A549 treated with DMSO at 1 μM for 4 hours (cell line): ENCODE results near the gene C2CD2L. TPM values are rescaled to one million over a fixed set of nuclear protein-coding genes. Genes with fewer than 3 reads are reported as not detected.

ENCODE experiments used
- total RNA-seq: library from RNA; stranded (reverse); fragments of 200-300 nt; extraction: Qiagen RNA extraction; gene quantifications from 5 replicates; pipeline ENCODE4 v1.2.3, GENCODE V29; 2022; ENCODE audit warnings: low read depth

C2CD2L gene
- 5.2 to 7.0 TPM (median 6.6 TPM) in 5 replicates for total RNA-seq

DNA sequence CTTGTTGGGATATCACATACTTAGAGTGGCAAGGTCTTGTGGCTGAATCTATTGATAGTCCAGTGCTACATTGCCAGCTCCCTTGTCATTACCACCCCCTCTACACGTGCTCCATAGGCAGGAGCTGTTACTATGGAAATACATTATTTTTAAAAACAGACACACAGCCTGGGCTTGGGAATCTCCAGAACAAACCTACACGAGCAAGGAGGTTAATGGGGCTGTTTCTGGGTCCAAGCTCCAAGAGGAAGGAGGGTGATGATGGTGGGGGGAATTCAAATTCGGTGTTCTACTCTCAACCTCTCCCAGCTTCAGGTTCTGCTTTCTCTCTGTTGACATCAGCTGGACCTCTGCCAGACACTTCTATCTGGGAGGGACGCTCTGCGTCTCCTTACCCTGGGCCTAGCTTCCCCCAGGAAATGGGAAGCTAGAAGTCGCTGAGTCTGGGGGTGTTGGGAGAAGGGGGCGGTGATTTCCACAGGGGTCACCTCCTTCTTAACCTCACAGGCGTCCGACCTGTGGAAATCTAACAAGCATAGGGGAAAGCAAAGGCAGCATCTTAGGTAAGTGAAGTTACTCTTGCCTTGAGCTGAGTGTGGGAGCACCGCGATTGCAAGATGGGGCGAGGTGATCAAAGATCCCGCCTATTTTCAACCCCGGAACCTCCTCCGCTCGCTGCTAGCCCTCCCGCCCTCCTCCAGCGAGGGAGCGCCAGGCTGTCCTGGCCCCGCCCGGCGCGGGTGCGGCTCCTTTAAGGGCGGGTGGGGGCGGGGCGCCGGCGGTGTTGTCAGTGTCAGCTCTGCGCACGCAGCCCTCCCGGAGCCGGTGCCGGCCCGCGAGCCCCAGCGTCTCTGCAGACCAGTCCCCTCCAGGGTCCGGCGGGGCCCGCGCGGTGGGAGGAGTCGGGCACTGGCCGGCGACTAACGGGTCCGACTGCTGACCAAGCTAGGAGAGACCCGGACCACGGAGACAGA lies at the start of gene C2CD2L:
TSS of gene C2CD2L (plus strand) at position 781 of the 974 bp plus-strand sequence. CDS start 398 bp downstream, outside the sequence.

DNA sequence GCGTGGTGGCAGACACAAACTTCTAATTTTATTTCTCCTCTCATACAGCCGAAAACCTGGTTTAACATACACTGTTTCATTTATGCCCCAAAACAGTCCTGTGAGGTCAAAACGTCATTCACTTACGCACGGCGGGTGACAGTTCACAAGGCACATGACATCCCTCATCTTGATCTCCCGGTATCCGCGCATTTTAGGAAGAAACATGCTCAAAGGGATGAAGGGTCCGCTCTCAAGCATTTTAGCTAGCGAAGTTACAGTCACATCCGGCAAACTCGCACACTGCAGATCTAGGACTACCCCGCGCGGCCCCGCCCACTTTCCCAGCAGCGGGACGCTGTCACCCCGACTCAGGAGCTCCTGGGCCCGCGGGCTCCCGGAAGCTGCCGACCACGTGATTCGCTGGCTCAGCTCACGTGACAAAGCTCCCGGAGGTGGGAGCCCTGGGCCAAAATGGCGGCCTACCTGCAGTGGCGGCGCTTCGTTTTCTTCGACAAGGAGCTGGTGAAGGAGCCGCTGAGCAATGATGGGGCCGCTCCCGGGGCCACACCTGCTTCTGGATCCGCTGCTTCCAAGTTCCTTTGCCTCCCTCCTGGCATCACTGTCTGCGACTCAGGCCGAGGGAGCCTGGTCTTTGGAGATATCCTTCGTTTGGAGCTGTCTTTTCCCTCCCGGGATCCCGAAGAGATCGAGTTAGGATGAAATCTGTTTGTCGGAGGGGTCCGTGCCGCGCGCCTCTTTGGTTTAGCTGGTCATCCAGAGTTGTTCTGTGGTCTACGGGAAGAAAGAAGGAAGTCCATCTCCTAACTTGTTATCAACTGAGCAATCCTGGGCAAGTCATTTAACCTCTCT lies 39.5 kb upstream of the C2CD2L start, which contains the start of gene VPS11:
TSS of gene VPS11 (plus strand) at position 448 of the 852 bp plus-strand sequence. CDS start at position 454, 6 bp downstream.

DNA sequence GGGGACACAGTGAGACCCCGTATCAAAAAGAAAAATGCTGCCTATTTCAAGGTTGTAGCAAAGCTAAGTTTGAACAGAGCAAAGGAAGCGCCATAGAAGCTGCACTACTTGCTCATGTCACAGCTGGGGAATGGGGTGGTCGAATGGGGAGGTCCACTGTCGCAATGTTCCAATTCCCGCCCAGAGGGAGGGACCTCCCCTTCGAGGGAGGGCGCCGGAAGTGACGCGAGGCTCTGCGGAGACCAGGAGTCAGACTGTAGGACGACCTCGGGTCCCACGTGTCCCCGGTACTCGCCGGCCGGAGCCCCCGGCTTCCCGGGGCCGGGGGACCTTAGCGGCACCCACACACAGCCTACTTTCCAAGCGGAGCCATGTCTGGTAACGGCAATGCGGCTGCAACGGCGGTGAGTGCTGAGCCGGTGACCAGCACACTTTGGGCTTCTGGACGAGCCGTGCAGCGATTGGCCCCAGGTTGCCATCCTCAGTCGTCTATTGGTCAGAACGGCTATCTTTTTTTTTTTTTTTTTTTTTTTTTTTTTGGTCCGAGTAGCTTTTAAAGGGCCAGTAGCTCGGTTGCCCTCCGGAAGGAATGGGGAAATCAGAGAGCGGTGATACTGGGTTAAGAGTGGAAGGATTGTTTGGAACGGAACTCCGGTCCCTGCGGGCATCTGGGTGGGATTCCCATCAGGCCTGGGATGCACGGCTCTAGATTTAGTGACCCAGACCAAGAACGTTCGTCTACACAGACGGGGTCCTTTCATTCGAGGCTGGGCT lies 22.3 kb upstream of the C2CD2L start, which contains the start of gene HMBS:
TSS of gene HMBS (plus strand) at position 219 of the 774 bp plus-strand sequence. CDS start at position 372, 153 bp downstream.

DNA sequence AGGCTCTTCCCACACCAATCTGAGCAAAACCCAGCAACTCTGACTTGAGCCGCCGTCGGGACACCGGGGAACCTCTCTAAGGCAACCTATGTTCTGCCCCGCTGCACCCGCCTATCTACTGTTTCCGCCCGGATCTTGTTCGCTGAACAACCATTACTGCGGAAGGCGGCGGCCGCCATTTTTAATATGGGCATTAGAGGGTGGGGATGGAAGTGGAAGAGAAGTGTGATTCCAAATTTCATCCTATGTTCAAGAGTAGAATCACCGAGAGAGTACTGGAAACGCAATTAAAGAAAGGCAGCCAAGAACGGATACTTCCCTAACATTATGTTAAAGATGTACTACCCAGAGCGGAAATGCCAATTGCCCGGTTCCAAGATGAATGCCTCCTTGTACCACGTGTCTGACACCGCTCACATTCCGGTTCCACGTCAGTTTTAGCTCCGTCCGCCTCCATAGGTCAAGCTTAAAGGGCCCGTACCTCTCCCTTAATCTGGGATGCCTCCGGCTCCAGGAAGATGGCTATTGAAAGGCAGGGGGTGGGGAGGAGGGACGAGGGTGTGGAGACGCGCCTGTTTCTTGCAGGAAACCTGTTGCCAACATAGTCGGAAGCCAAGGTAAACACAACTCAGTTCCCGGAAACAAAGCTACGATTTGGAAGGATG lies 5.3 kb upstream of the C2CD2L start, which contains the start of gene DPAGT1:
TSS of gene DPAGT1 (minus strand) at position 95 of the 665 bp plus-strand sequence. CDS start 198 bp downstream, outside the sequence.

DNA sequence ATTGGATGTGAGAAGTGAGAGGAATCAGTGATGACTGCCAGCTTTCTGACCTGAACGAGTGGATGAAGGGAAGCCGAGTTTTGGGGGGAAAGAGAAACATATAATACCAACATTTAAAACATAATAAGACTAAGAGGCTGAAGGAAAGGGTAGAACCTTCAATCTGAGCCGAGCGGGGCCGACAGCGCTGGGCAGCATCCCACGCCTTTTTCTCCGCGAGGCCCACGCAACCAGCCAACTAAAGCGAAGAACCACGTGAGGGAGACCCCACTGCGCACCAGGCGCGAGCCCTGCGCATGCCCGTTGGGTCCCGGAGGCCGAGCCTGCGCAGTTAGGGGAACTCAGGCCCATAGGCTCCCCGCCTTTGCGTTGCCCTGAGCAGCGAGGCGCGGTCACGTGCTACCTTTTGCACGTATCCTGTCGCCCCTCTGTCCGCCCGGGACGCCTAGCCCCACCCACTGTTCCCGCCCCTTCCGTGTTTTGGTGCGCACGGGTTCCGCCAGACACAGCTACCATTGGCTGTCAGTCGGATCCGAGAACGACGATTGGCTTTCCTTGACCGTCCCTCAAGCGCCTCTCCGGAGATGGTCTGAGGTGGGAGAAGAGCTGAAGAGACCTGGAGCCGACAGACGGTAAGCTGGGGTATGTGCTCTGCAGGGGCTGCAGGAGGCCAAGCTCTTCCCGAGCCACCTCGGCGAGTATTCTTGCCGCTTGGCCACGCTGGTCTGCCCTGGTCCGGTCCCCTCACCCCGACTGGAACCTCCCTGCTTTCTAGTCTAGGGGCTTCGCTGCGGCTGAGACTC lies 14.1 kb downstream of the C2CD2L start, which contains the start of gene HINFP:
TSS of gene HINFP (plus strand) at position 573 of the 803 bp plus-strand sequence. CDS start 5,365 bp downstream, outside the sequence.

DNA sequence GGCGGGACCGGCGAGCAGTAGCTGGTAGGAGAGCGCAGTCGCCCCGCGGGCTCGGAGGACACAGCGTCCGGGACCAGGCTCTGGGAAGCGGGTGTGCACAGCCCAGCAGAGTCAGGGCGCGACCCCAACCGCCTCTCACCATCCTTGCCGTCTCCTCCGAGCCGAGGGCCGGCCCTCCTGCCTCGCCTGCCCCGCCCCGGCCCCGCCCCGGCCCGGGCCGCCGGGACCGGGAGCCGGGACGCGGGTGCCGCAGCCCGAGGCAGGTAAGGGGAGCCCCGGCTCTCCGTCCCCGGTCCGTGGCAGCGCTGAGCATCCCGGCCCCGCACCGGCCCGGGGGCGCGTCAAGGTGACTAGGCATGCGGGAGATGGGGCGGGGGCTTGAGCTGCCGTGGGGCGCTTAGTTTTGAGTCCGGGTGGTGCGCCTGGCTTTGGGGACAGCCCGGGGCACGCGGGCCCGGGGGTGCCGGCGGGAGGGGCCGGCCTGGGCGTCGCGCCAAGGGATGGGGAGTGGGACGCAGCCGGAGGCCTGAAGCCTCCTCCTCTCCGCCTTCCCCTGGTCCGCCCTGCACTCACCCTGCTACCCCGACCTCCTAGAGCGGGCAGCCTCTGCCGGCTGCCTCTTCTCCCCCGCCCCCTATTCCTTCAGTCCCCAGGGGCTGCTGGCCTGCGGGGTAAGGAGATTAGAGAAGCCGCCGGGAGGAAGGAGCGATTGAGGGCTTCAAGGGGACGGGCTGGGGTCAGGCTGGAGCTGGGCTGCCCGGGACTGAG lies 42.1 kb downstream of the C2CD2L start, which contains the start of gene ABCG4:
TSS of gene ABCG4 (plus strand) at position 35 of the 768 bp plus-strand sequence. CDS start 914 bp downstream, outside the sequence.

Other genes with a start within 250 kb of the C2CD2L start
- 0.07 to 0.24 TPM (median 0.20 TPM) in 5 replicates for gene CXCR5, start 223.5 kb upstream of the C2CD2L start, total RNA-seq
- gene BCL9L, start 181.4 kb upstream of the C2CD2L start, total RNA-seq, result 86.6 to 141 TPM (median 122 TPM) in 5 replicates
- gene UPK2, start 151.0 kb upstream of the C2CD2L start, total RNA-seq, result 0.53 to 0.94 TPM (median 0.81 TPM) in 5 replicates
- gene FOXR1, start 135.6 kb upstream of the C2CD2L start, total RNA-seq, result not detected in 5 replicates
- gene CENATAC, start 109.2 kb upstream of the C2CD2L start, total RNA-seq, result 10.0 to 18.0 TPM (median 11.3 TPM) in 5 replicates
- gene RPS25, start 89.0 kb upstream of the C2CD2L start, total RNA-seq, result 759 to 1,109 TPM (median 829 TPM) in 5 replicates
- gene TRAPPC4, start 88.6 kb upstream of the C2CD2L start, total RNA-seq, result 57.0 to 64.6 TPM (median 62.7 TPM) in 5 replicates
- gene SLC37A4, start 76.5 kb upstream of the C2CD2L start, total RNA-seq, result 10.3 to 11.8 TPM (median 11.0 TPM) in 5 replicates
- 46.0 to 54.7 TPM (median 51.4 TPM) in 5 replicates for gene HYOU1, start 50.1 kb upstream of the C2CD2L start, total RNA-seq
- 10.7 to 13.6 TPM (median 12.8 TPM) in 5 replicates for gene VPS11, start 39.5 kb upstream of the C2CD2L start, total RNA-seq
- gene HMBS, start 22.5 kb upstream of the C2CD2L start, total RNA-seq, result 45.9 to 53.9 TPM (median 52.6 TPM) in 5 replicates
- gene DPAGT1, start 5.5 kb upstream of the C2CD2L start, total RNA-seq, result 35.9 to 44.7 TPM (median 42.6 TPM) in 5 replicates
- 10.4 to 11.9 TPM (median 10.9 TPM) in 5 replicates for gene HINFP, start 14.2 kb downstream of the C2CD2L start, total RNA-seq
- 0.19 to 0.36 TPM (median 0.25 TPM) in 5 replicates for gene ABCG4, start 41.7 kb downstream of the C2CD2L start, total RNA-seq
- 9.3 to 11.7 TPM (median 11.5 TPM) in 5 replicates for gene NLRX1, start 61.4 kb downstream of the C2CD2L start, total RNA-seq
- gene NHERF4, start 78.1 kb downstream of the C2CD2L start, total RNA-seq, result 0.07 to 0.25 TPM (median 0.17 TPM) in 3 of 5 replicates, not detected in the others
- 7.8 to 11.6 TPM (median 10.8 TPM) in 5 replicates for gene CBL, start 99.0 kb downstream of the C2CD2L start, total RNA-seq
- gene MCAM, start 209.8 kb downstream of the C2CD2L start, total RNA-seq, result 10.4 to 13.7 TPM (median 11.8 TPM) in 5 replicates
- 32.7 to 44.8 TPM (median 36.3 TPM) in 5 replicates for gene RNF26, start 227.2 kb downstream of the C2CD2L start, total RNA-seq
- gene C1QTNF5, start 233.5 kb downstream of the C2CD2L start, total RNA-seq, result not detected in 5 replicates
- gene MFRP, start 239.4 kb downstream of the C2CD2L start, total RNA-seq, result not detected in 5 replicates